Globus pallidus (tissue), 1 donor: ENCODE data around the gene TCERG1L.

Source experiments
- DNase-seq: peaks from one replicate; pipeline ENCODE4 v3.0.0-alpha.2; 2015; ENCODE audit warnings: low spot score

Gene TCERG1L

GRCh38 chr10:131315344-131315743 is 3.8 kb upstream of the TCERG1L start:
- DNase-seq, result no peak

GRCh38 chr10:131314799-131315198 is 3.3 kb upstream of the TCERG1L start:
- no peak for DNase-seq

- no peak for DNase-seq
Measured at GRCh38 chr10:131314148-131314547, 2.6 kb upstream of the TCERG1L start.

- no peak for DNase-seq
Measured at GRCh38 chr10:131313377-131313776, 1.9 kb upstream of the TCERG1L start.

- DNase-seq, result no peak
Measured at GRCh38 chr10:131312478-131312836, 936 bp upstream of the TCERG1L start.

- DNase-seq, result no peak
Measured at GRCh38 chr10:131311402-131311660, 190 bp downstream of the TCERG1L start.

- DNase-seq, result no peak
Measured at GRCh38 chr10:131310551-131311401, 745 bp downstream of the TCERG1L start.

GRCh38 chr10:131310142-131310541 is 1.4 kb downstream of the TCERG1L start:
- DNase-seq, result no peak

GRCh38 chr10:131300508-131300907 is 11.0 kb downstream of the TCERG1L start:
- DNase-seq, result no peak

GRCh38 chr10:131290781-131291180 is 20.7 kb downstream of the TCERG1L start:
- no peak for DNase-seq

- DNase-seq, result no peak
Measured at GRCh38 chr10:131288648-131289047, 22.9 kb downstream of the TCERG1L start.

- no peak for DNase-seq
Measured at GRCh38 chr10:131282961-131283360, 28.6 kb downstream of the TCERG1L start.

GRCh38 chr10:131280101-131280500 is 31.4 kb downstream of the TCERG1L start:
- DNase-seq, result no peak

GRCh38 chr10:131279516-131279915 is 32.0 kb downstream of the TCERG1L start:
- no peak for DNase-seq

GRCh38 chr10:131277969-131278368 is 33.6 kb downstream of the TCERG1L start:
- DNase-seq, result no peak

- DNase-seq, result no peak
Measured at GRCh38 chr10:131277278-131277677, 34.2 kb downstream of the TCERG1L start.

GRCh38 chr10:131275691-131276090 is 35.8 kb downstream of the TCERG1L start:
- no peak for DNase-seq

GRCh38 chr10:131274883-131275282 is 36.6 kb downstream of the TCERG1L start:
- DNase-seq, result no peak

GRCh38 chr10:131274133-131274880 is 37.2 kb downstream of the TCERG1L start:
- DNase-seq, result no peak

GRCh38 chr10:131273476-131273875 is 38.0 kb downstream of the TCERG1L start:
- DNase-seq, result no peak

GRCh38 chr10:131272897-131273451 is 38.5 kb downstream of the TCERG1L start:
- DNase-seq, result no peak

GRCh38 chr10:131271966-131272365 is 39.6 kb downstream of the TCERG1L start:
- DNase-seq, result no peak

GRCh38 chr10:131271195-131271880 is 40.2 kb downstream of the TCERG1L start:
- DNase-seq, result no peak
